ENCODE data around the gene NR1D1. TPM values are rescaled to one million over a fixed set of nuclear protein-coding genes. Genes with fewer than 3 reads are reported as not detected.
A peak's percentile ranks its signal among the peaks of the same experiment; 100 is the strongest.

NR1D1 gene
- total RNA-seq, 2 donors from 2014 or later, result 10.3 to 29.1 TPM

GRCh38 chr17:40134184-40134583 lies 33.8 kb upstream of the NR1D1 start:
- Histone ChIP-seq H3K27me3 (replicated peaks; ENCODE audit: insufficient read depth) (no peaks in the 10 kb centered on the region), H3K36me3 (peaks cover 47% of the 10 kb centered on the region), H3K4me3 (no peak overlapping the region), H3K27ac (no peak overlapping the region), H3K9me3 (no peaks in the 10 kb centered on the region), H3K4me1 (ENCODE audit: control insufficient read depth in 1 of 2, low read depth in 2 of 2) (peaks cover 4 to 11% of the 10 kb centered on the region in 2 donors)
- no peak for TF ChIP-seq CTCF (IDR thresholded peaks at IDR 0.05)
- DNase-seq (ENCODE audit: low spot score) (no peak), ATAC-seq (ENCODE audit: insufficient number of reproducible peaks, low FRiP score, low read depth) (no peak)

GRCh38 chr17:40130352-40131042 lies 30.1 kb upstream of the NR1D1 start:
- Histone ChIP-seq H3K27ac (no peak overlapping the region), H3K9me3 (no peaks in the 10 kb centered on the region), H3K36me3 (peaks cover 49% of the 10 kb centered on the region), H3K27me3 (replicated peaks; ENCODE audit: insufficient read depth) (no peaks in the 10 kb centered on the region), H3K4me1 (ENCODE audit: control insufficient read depth in 1 of 2, low read depth in 2 of 2) (peaks cover under 1 to 4% of the 10 kb centered on the region in 2 donors), H3K4me3 (no peak overlapping the region)
- TF ChIP-seq CTCF (IDR thresholded peaks at IDR 0.05), result no peak
- ATAC-seq (ENCODE audit: insufficient number of reproducible peaks, low FRiP score, low read depth), result no peak
- DNase-seq (ENCODE audit: low spot score), result no peak

- no peak for ATAC-seq (ENCODE audit: insufficient number of reproducible peaks, low FRiP score, low read depth)
- Histone ChIP-seq H3K36me3 (peaks cover 43% of the 10 kb centered on the region), H3K4me3 (no peak overlapping the region), H3K4me1 (ENCODE audit: control insufficient read depth in 1 of 2, low read depth in 2 of 2) (peaks cover 8 to 14% of the 10 kb centered on the region in 2 donors), H3K27me3 (replicated peaks; ENCODE audit: insufficient read depth) (no peaks in the 10 kb centered on the region), H3K9me3 (no peaks in the 10 kb centered on the region), H3K27ac (no peak overlapping the region)
- TF ChIP-seq CTCF (IDR thresholded peaks at IDR 0.05), result no peak
- no peak for DNase-seq (ENCODE audit: low spot score)
These were observed 29.1 kb upstream of the NR1D1 start for GRCh38 chr17:40129498-40129897.

- no peak for TF ChIP-seq CTCF (IDR thresholded peaks at IDR 0.05)
- peaks cover 11 to 33% of the 10 kb centered on the region in 2 donors for H3K4me1 ChIP-seq (ENCODE audit: control insufficient read depth in 1 of 2, low read depth in 2 of 2)
These were observed 24.1 kb upstream of the NR1D1 start for GRCh38 chr17:40124279-40125141.

GRCh38 chr17:40123811-40124114 lies 23.4 kb upstream of the NR1D1 start:
- no peak for ATAC-seq (ENCODE audit: insufficient number of reproducible peaks, low FRiP score, low read depth)
- H3K9me3 ChIP-seq, result no peaks in the 10 kb centered on the region
- H3K27ac ChIP-seq, result peak overlapping the region; percentile 96 to 97
- no peak for TF ChIP-seq CTCF (IDR thresholded peaks at IDR 0.05)
- H3K27me3 ChIP-seq (replicated peaks; ENCODE audit: insufficient read depth), result no peaks in the 10 kb centered on the region
- peaks cover 11 to 33% of the 10 kb centered on the region in 2 donors for H3K4me1 ChIP-seq (ENCODE audit: control insufficient read depth in 1 of 2, low read depth in 2 of 2)
- DNase-seq (ENCODE audit: low spot score), result no peak
- peak overlapping the region; percentile 100 for H3K4me3 ChIP-seq
- H3K36me3 ChIP-seq, result peaks cover 4% of the 10 kb centered on the region

More at GRCh38 chr17:40124279-40125141, 24.1 kb upstream of the NR1D1 start:
- H3K27me3 ChIP-seq (replicated peaks; ENCODE audit: insufficient read depth), result no peaks in the 10 kb centered on the region
- H3K27ac ChIP-seq, result peak overlapping the region; percentile 96 to 97
- peaks cover 9% of the 10 kb centered on the region for H3K36me3 ChIP-seq
- DNase-seq (ENCODE audit: low spot score), result no peak
- H3K9me3 ChIP-seq, result no peaks in the 10 kb centered on the region
- no peak for ATAC-seq (ENCODE audit: insufficient number of reproducible peaks, low FRiP score, low read depth)
- H3K4me3 ChIP-seq, result peak overlapping the region; percentile 100

Measured in thoracic aorta (tissue), 2 donors.